Lower leg skin (tissue), 4 donors: ENCODE measurements around the gene ATP2B2. TPM values are rescaled to one million over a fixed set of nuclear protein-coding genes. Genes with fewer than 3 reads are reported as not detected.

Experiments
- DNase-seq, 2 donors: peaks; one replicate each; pipeline ENCODE4 v3.0.0-alpha.2; 2019; ENCODE audit warnings: low spot score in 2 of 2
- H3K4me3 ChIP-seq: fragments of 200-600 bp; sonication (generic); 2 replicates; pipeline ENCODE4 v1.5.1; 2017; ENCODE audit warnings: mild to moderate bottlenecking, low read depth; ENCODE audit not compliant: poor library complexity, severe bottlenecking
- CTCF ChIP-seq, 3 donors: fragments of 450-650 bp; IDR thresholded peaks; one replicate each; pipeline ENCODE4 v1.5.1; 2016; ENCODE audit warnings: antibody characterized with exemption in 3 of 3, mild to moderate bottlenecking in 3 of 3, moderate library complexity in 2 of 3
- POLR2A ChIP-seq, 2 donors: fragments of 450-650 bp; IDR thresholded peaks; one replicate each; pipeline ENCODE4 v1.6.1; 2016 to 2017; ENCODE audit warnings: antibody characterized with exemption in 2 of 2, mild to moderate bottlenecking in 1 of 2, moderate library complexity in 1 of 2
- WGBS, 2 donors: methylation state at CpG; one replicate each; pipeline ENCODE4 v1.1.5; 2018; 5-methylcytosine and 5-hydroxymethylcytosine counted together
- intact Hi-C: fragments of 100-400 bp; cut with DNase I; formaldehyde crosslinking; loops from one replicate; pipeline ENCODE4 v1.15.0; 2023; ENCODE audit warnings: low total_unique reads
- total RNA-seq, 4 donors: library from RNA; depleted of rRNA; stranded (reverse); fragments of >200 nt; gene quantifications; one replicate each; pipeline ENCODE4 v1.1.0, GENCODE V29; 2016

The ATP2B2 gene
- total RNA-seq, 4 donors from 2014 or later = 0.12 to 0.45 (median 0.19) TPM; not detected in 1

DNA sequence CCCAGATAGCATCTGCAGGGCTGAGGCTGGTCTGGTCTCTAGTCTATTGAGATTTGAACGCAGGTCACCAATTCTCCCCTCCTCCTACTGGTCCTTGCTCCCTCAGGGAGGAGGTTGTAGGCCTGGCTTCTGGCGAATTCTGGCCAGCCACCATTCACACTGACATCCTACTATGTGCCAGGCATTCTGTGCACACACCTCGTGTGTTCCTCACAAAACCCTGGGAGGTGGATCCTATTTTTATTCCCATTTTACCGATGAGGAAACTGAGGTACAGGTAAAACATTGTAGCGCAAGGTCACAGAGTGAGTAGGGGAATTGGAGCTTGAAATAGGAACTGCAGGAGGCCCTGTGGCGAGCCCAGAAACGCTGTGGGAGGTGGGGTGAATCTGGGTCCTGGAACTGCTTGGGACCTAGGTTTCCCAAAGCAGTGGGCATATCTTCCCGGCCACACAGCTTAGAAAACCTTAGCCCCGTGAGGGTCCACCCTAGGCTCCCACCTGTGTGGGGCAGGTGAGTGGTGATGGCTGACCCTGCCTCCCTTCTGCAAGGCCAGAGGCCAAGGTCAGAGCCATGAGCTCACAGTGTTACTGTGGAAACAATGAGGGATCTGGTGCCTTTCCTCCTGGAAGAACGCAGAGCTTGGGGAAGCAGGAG lies 4.8 kb upstream of the ATP2B2 start:
- no peak for DNase-seq
- WGBS, 2 donors = 83 to 86% methylated on average over 10 of the region's 10 CpGs
- TF ChIP-seq POLR2A (IDR thresholded peaks at IDR 0.05) (no peak), CTCF (IDR thresholded peaks at IDR 0.05) (no peak)
- intact Hi-C loops = no loop called here
- no peak overlapping the region for H3K4me3 ChIP-seq

DNA sequence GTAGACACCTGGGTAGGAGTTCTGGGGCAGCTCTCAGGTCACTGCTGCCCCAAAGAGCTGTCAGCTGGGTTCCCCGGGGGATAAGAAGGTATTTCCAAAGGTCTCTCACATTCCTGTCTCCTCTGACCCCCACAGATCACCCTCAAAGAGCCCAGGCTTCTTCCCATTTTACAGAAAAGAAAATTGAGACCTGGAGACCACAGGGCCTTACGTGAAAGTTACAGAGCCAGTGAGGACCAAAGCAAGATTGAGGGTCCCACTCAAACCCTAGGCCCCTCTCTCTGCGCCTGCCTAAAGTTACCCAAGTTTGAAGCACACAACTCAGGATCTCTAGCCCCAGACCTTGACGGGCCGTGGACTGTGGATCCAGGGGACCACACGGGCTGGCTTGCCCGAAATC lies 3.9 kb upstream of the ATP2B2 start:
- DNase-seq = no peak
- H3K4me3 ChIP-seq = no peak overlapping the region
- TF ChIP-seq CTCF (IDR thresholded peaks at IDR 0.05) (no peak), POLR2A (IDR thresholded peaks at IDR 0.05) (no peak)
- 85 to 92% methylated on average over 6 to 7 of the region's 7 CpGs for WGBS, 2 donors
- intact Hi-C loops = no loop called here

DNA sequence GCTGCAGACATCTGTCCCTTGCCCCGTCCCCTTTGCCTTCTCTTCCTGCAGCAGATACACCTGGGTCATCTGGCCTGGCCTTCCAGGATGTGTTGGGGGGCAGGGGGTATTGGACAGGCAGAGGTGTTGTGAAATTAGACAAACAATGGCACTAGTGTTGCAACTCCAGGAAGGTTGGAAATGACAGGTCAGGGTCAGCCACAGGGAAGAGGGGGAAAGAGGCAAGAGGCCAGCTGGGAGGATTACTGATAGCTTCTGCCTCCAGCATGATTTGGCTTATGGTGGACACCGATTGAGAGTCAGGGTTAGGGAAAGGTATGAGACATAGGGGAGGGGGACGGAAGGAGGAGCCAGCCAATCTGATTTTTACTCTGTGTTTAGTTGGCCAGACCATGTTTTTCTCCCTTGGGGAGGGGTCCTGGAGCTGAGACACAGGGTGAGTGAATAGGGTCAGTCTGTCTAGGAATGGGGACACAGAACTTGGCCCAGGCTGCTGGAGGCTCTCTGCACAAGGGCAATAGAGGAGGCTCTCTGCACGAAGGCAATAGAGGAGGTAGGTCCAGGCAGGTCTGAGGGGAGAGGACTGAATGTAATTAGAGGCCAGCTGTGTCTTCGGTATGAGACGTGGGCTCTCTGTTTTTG lies 3.4 kb upstream of the ATP2B2 start:
- TF ChIP-seq POLR2A (IDR thresholded peaks at IDR 0.05) = no peak
- peak in 1 of 3 donors; percentile 67 for TF ChIP-seq CTCF (IDR thresholded peaks at IDR 0.05)
- DNase-seq = no peak
- WGBS, 2 donors = 76 to 81% methylated on average over 6 of the region's 6 CpGs
- H3K4me3 ChIP-seq = no peak overlapping the region
- intact Hi-C loops = no loop called here

DNA sequence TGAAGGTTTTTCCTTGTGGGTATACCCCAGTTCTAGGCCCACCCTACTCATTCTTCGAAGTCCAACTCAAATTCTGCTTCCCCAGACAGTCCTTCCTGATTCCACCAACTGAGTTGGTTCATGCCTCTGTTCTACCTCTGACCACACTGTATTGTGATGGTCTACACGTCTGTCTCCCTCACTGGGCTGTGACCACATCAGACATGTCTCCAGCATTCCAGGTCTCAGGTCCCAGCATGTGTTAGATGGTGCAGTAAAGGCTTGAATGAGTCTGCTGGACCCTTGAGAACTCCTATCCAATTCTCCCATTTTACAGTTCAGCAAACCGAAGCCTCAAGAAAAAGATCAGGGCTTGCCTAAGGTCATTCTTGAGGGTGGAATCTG lies 2.8 kb upstream of the ATP2B2 start:
- no peak for TF ChIP-seq CTCF (IDR thresholded peaks at IDR 0.05)
- no peak for TF ChIP-seq POLR2A (IDR thresholded peaks at IDR 0.05)
- no peak for DNase-seq
- no peak overlapping the region for H3K4me3 ChIP-seq
- intact Hi-C loops = no loop called here
- 78 to 86% methylated on average over 3 of the region's 3 CpGs for WGBS, 2 donors

- no peak for TF ChIP-seq CTCF (IDR thresholded peaks at IDR 0.05)
- no peak for TF ChIP-seq POLR2A (IDR thresholded peaks at IDR 0.05)
- 87 to 92% methylated on average over 9 of the region's 9 CpGs for WGBS, 2 donors
- H3K4me3 ChIP-seq = no peak overlapping the region
- intact Hi-C loops = no loop called here
- DNase-seq = no peak
These were observed 1.9 kb upstream of the ATP2B2 start for GRCh38 chr3:10507331-10507730.
